Fibroblast of lung (primary cell): ENCODE data around the gene MEGF6. TPM values are rescaled to one million over a fixed set of nuclear protein-coding genes. Genes with fewer than 3 reads are reported as not detected.

Source experiments
- DNase-seq, 2 donors: peaks; one replicate each; pipeline versions ENCODE4 v3.0.0 to v3.0.0-alpha.2; 2010; ENCODE audit warnings: low read depth in 2 of 2
- H2AFZ ChIP-seq: 2 replicates; pipeline ENCODE4 v1.5.1; 2012; ENCODE audit warnings: low read length, control low read depth, inconsistent platforms
- H3K27ac ChIP-seq: 2 replicates; pipeline ENCODE4 v1.5.1; 2011; ENCODE audit warnings: low read length, control low read depth; ENCODE audit not compliant: insufficient read depth
- H3K27me3 ChIP-seq: 2 replicates; pipeline ENCODE4 v1.5.1; 2011; ENCODE audit warnings: mild to moderate bottlenecking, low read length; ENCODE audit not compliant: control insufficient read depth, insufficient read depth
- H3K36me3 ChIP-seq: 2 replicates; pipeline ENCODE4 v1.5.1; 2011; ENCODE audit warnings: low read length; ENCODE audit not compliant: control insufficient read depth, insufficient read depth
- H3K4me1 ChIP-seq: 2 replicates; pipeline ENCODE4 v1.5.1; 2011; ENCODE audit warnings: low read length; ENCODE audit not compliant: control insufficient read depth, insufficient read depth; ENCODE audit errors: extremely low read depth
- H3K4me2 ChIP-seq: 2 replicates; pipeline ENCODE4 v1.5.1; 2011; ENCODE audit warnings: low read length, control low read depth; ENCODE audit not compliant: insufficient read depth; ENCODE audit errors: extremely low read depth
- H3K4me3 ChIP-seq, 4 experiments: fragments of 200-600 bp in 1 of 4; sonication (generic) in 1 of 4; replicated peaks in 1 of 4; 2 replicates each; pipeline ENCODE4 v1.5.1; 2011 to 2016; ENCODE audit warnings: low read length in 4 of 4, low read depth in 3 of 4, mild to moderate bottlenecking in 3 of 4, control low read depth in 2 of 4, inconsistent platforms in 1 of 4, mixed read lengths in 1 of 4; ENCODE audit not compliant: insufficient read depth in 1 of 4; ENCODE audit errors: control extremely low read depth in 1 of 4
- H3K79me2 ChIP-seq: 2 replicates; pipeline ENCODE4 v1.5.1; 2012; ENCODE audit warnings: mild to moderate bottlenecking, low read length, inconsistent platforms; ENCODE audit not compliant: control insufficient read depth, insufficient read depth
- H3K9ac ChIP-seq: 2 replicates; pipeline ENCODE4 v1.5.1; 2011; ENCODE audit warnings: mild to moderate bottlenecking, low read length, control low read depth; ENCODE audit not compliant: insufficient read depth
- H3K9me3 ChIP-seq: 2 replicates; pipeline ENCODE4 v1.5.1; 2012; ENCODE audit warnings: low read depth, low read length; ENCODE audit not compliant: control insufficient read depth, insufficient read depth
- H4K20me1 ChIP-seq: 2 replicates; pipeline ENCODE4 v1.5.1; 2011; ENCODE audit warnings: low read length; ENCODE audit not compliant: control insufficient read depth, insufficient read depth; ENCODE audit errors: extremely low read depth
- EZH2 ChIP-seq: IDR thresholded peaks from 2 replicates; pipeline ENCODE4 v1.5.1; 2012; ENCODE audit warnings: low read length, control low read depth, mild to moderate bottlenecking; ENCODE audit errors: missing control alignments
- polyA plus RNA-seq, 2 donors: library from polyadenylated mRNA; depleted of rRNA in 1 of 2; stranded (reverse) in 1 of 2; unstranded in 1 of 2; fragments of >200 nt; gene quantifications; 2 replicates each; pipeline ENCODE4 v1.2.1, GENCODE V29; 2011 to 2012; ENCODE audit warnings: missing spikeins in 1 of 2
- total RNA-seq: library from RNA; depleted of rRNA; stranded (reverse); fragments of >200 nt; gene quantifications from 2 replicates; pipeline ENCODE4 v1.2.1, GENCODE V29; 2014
- TF ChIP-seq, protein P1 (sequence below), 2 donors: IDR thresholded peaks in 1 of 2; conservative IDR thresholded peaks in 1 of 2; 1 replicate in 1 of 2; 2 replicates in 1 of 2; pipeline ENCODE4 v1.5.1; 2011 to 2012; ENCODE audit warnings: low read length in 2 of 2, control low read depth in 1 of 2, inconsistent platforms in 1 of 2, low read depth in 1 of 2, mild to moderate bottlenecking in 1 of 2

Gene MEGF6
- total and polyA plus RNA-seq, 2 donors (not counting 1 experiment from before 2014, with no cell fraction given) = 1.6 to 11.6 TPM

DNA sequence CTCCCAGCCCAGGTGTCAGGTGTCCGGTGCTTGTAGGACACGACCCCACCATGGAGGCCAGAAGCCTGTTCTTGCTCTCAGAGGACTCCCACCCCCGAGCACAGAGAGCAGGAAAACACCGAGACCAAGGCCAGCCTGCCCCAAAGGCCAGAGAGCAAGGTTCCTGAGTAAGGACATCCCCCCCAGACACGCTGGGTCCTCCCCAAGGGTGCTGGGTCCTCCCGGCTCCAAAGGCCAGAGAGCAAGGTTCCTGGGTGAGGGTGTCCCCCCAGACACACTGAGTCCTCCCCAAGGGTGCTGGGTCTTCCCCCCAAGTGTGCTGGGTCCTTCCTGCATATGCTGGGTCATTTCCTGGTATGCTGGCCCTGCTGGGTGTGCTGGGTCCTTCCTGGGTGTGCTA lies 40.0 kb downstream of the MEGF6 start:
- Histone ChIP-seq H3K9ac (no peak overlapping the region), H2AFZ (no peak overlapping the region), H3K27ac (no peak overlapping the region), H3K36me3 (no peaks in the 10 kb centered on the region), H4K20me1 (no peaks in the 10 kb centered on the region), H3K4me1 (no peaks in the 10 kb centered on the region), H3K9me3 (no peaks in the 10 kb centered on the region), H3K4me3 (no peak overlapping the region), H3K79me2 (no peaks in the 10 kb centered on the region), H3K4me2 (no peak overlapping the region), H3K27me3 (no peaks in the 10 kb centered on the region)
- TF ChIP-seq, protein P1, sequence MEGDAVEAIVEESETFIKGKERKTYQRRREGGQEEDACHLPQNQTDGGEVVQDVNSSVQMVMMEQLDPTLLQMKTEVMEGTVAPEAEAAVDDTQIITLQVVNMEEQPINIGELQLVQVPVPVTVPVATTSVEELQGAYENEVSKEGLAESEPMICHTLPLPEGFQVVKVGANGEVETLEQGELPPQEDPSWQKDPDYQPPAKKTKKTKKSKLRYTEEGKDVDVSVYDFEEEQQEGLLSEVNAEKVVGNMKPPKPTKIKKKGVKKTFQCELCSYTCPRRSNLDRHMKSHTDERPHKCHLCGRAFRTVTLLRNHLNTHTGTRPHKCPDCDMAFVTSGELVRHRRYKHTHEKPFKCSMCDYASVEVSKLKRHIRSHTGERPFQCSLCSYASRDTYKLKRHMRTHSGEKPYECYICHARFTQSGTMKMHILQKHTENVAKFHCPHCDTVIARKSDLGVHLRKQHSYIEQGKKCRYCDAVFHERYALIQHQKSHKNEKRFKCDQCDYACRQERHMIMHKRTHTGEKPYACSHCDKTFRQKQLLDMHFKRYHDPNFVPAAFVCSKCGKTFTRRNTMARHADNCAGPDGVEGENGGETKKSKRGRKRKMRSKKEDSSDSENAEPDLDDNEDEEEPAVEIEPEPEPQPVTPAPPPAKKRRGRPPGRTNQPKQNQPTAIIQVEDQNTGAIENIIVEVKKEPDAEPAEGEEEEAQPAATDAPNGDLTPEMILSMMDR (conservative IDR thresholded peaks at IDR 0.05 in 1 of 2, IDR thresholded peaks at IDR 0.05 in 1 of 2; ENCODE audit: low read depth in 1 of 2, low read length in 2 of 2) = no peak
- TF ChIP-seq EZH2 = no peak
- no peak for DNase-seq

DNA sequence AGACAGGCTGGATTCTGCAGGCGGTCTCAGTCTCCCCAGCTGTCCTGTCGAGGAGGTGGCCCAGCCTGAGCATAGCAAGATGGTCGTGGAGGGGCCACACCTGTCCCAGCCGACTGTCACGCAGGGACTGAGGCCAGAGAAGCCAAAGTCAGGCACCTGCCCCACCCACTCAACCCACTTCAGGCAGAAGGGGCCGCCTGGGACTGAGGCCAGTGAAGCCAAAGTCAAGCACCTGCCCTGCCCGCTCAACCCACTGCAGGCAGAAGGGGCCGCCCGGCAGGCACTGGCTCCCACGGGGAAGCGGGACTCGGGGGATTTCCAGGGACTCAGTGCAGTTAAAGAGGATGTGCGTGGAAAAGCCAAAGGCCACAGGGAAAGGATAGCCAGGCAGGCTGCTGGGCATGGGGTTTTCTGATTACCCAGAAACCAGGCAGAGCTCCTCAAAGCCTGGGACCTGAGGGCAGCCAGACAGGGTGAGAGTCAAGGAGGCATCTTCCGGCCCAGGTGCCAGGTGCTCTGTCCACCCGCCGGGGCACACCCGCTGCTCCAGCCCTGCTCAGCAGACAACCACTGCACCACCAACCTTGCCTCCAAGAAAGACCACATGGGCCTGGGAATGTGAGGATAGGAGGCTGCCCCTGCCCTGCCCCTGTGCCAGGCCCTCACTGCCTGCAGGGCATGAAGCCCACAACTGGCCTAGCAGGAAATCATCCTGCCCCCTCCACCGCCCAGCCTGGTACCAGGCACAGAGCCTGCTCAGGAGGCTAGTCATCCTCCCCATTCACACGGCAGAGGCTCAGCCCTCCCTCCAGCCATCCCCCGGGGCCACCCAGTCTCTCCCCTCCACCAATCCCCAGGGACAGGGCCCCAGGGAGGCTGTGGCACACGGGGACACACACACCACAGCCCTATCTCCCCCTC lies 41.0 kb downstream of the MEGF6 start:
- DNase-seq = no peak
- TF ChIP-seq, protein P1 (conservative IDR thresholded peaks at IDR 0.05 in 1 of 2, IDR thresholded peaks at IDR 0.05 in 1 of 2; ENCODE audit: low read depth in 1 of 2, low read length in 2 of 2) = no peak
- no peak for TF ChIP-seq EZH2
- Histone ChIP-seq H3K4me1 (no peaks in the 10 kb centered on the region), H3K79me2 (no peaks in the 10 kb centered on the region), H3K4me3 (no peak overlapping the region), H3K4me2 (no peak overlapping the region), H3K9ac (no peak overlapping the region), H3K27me3 (no peaks in the 10 kb centered on the region), H3K9me3 (no peaks in the 10 kb centered on the region), H4K20me1 (no peaks in the 10 kb centered on the region), H3K36me3 (no peaks in the 10 kb centered on the region), H2AFZ (no peak overlapping the region), H3K27ac (no peak overlapping the region)

DNA sequence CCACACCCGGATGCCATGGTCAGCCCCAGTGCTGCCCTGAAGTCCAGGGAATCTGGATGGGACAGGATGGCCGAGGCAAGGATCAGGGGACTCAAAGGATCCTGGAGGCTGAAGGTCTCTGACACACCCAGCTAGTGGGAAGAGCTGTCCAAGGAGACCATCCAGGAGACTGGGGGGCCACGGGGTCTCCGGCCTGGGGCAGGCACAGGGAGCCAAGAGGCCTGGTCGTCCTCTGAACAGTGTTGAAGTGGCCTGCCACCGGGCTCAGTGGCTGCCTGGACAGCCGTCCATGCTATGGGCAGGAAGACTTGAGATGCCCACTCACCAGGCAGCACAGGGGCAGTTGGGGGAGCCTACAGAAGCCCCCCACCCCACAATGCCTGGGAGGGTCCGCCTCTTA lies 41.9 kb downstream of the MEGF6 start:
- Histone ChIP-seq H3K9me3 (no peaks in the 10 kb centered on the region), H3K27me3 (no peaks in the 10 kb centered on the region)
- no peak for DNase-seq

More for the DNA sequence above, 41.9 kb downstream of the MEGF6 start:
- Histone ChIP-seq H3K9ac (no peak overlapping the region), H3K36me3 (no peaks in the 10 kb centered on the region), H3K4me2 (no peak overlapping the region), H3K4me3 (no peak overlapping the region), H3K79me2 (no peaks in the 10 kb centered on the region), H2AFZ (no peak overlapping the region), H3K27ac (no peak overlapping the region), H3K4me1 (no peaks in the 10 kb centered on the region), H4K20me1 (no peaks in the 10 kb centered on the region)
- TF ChIP-seq, protein P1 (conservative IDR thresholded peaks at IDR 0.05 in 1 of 2, IDR thresholded peaks at IDR 0.05 in 1 of 2; ENCODE audit: low read depth in 1 of 2, low read length in 2 of 2) = no peak
- no peak for TF ChIP-seq EZH2
